H1 (cell line): ENCODE measurements around the gene SELENOI.

Experiments used
- CBX5 ChIP-seq: fragments of 300-800, 300-1000 bp; sonication (generic); IDR thresholded peaks from 2 replicates; pipeline ENCODE4 v1.7.1; 2016; ENCODE audit warnings: antibody characterized with exemption, low read length, low read depth
- SIN3A ChIP-seq, 2 experiments: IDR thresholded peaks in 1 of 2; conservative IDR thresholded peaks in 1 of 2; 2 replicates each; pipeline ENCODE4 v1.6.1; 2011 to 2012; ENCODE audit warnings: low read length in 2 of 2, improper control_type of control experiment in 1 of 2, low read depth in 1 of 2, mild to moderate bottlenecking in 1 of 2
- TF ChIP-seq, protein P1 (sequence below), 3 experiments: IDR thresholded peaks; 1 replicate in 2 of 3; 2 replicates in 1 of 3; pipeline versions ENCODE4 v1.5.1 to v1.6.1; 2011; ENCODE audit warnings: low read length in 3 of 3, mild to moderate bottlenecking in 3 of 3, inconsistent platforms in 2 of 3, low read depth in 1 of 3, moderate library complexity in 1 of 3; ENCODE audit not compliant: insufficient read depth in 1 of 3; ENCODE audit errors: control extremely low read depth in 1 of 3

DNA sequence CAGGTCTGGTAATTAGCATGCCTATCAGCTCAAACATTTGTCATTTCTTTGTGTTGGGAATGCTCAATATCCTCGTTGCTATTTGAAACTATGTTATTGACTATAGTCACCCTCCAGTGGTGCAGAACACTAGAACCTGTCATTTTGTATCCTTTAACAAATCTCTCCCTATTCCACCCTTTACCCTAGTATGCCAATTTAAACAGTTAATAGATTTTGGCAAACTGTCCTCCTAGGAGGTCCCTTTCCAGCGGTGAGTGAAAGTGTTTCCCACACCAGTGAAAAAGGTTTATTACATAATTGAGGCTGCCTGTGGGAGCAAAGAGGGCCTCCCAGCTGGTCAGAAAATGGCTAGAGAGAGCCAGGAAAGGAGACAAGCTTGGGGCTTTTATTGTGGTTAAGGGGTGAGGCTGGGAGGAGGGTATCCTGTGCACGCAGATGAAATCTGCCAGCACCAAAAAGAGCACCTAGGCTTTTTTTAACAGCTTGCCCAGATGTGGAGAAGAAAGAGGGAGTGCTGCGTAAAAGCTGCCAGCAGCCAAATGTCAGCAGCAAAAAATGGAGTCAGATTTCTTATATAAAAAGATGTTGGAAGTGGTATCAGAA is 53.9 kb downstream of the SELENOI start:
- TF ChIP-seq, protein P1, sequence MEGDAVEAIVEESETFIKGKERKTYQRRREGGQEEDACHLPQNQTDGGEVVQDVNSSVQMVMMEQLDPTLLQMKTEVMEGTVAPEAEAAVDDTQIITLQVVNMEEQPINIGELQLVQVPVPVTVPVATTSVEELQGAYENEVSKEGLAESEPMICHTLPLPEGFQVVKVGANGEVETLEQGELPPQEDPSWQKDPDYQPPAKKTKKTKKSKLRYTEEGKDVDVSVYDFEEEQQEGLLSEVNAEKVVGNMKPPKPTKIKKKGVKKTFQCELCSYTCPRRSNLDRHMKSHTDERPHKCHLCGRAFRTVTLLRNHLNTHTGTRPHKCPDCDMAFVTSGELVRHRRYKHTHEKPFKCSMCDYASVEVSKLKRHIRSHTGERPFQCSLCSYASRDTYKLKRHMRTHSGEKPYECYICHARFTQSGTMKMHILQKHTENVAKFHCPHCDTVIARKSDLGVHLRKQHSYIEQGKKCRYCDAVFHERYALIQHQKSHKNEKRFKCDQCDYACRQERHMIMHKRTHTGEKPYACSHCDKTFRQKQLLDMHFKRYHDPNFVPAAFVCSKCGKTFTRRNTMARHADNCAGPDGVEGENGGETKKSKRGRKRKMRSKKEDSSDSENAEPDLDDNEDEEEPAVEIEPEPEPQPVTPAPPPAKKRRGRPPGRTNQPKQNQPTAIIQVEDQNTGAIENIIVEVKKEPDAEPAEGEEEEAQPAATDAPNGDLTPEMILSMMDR (IDR thresholded peaks at IDR 0.05; ENCODE audit: control extremely low read depth in 1 of 3, insufficient read depth in 1 of 3, low read depth in 1 of 3, low read length in 3 of 3), result no peak
- no peak for TF ChIP-seq SIN3A (conservative IDR thresholded peaks at IDR 0.05 in 1 of 2, IDR thresholded peaks at IDR 0.05 in 1 of 2; ENCODE audit: low read depth in 1 of 2, low read length in 2 of 2)
- no peak for TF ChIP-seq CBX5
